GM19351 (cell line): ENCODE results near the gene P2RY8.
"Not testable (repeated sequence)": the region's sequence is repeated elsewhere in the genome, so short reads cannot be mapped to it uniquely, and the experiment has no call there.

Experiments
- ATAC-seq: cut with Tn5 transposase; IDR thresholded peaks from one replicate; pipeline ENCODE4 v1.9.1; 2021; ENCODE audit warnings: mild to moderate bottlenecking, moderate library complexity; ENCODE audit not compliant: unreplicated experiment

Gene P2RY8

GRCh38 chrX:1521459-1521956 lies 15.5 kb downstream of the P2RY8 start:
- ATAC-seq = peak; percentile 84

GRCh38 chrX:1520350-1520749 lies 16.6 kb downstream of the P2RY8 start:
- ATAC-seq = no peak

- ATAC-seq = no peak
These were observed 17.9 kb downstream of the P2RY8 start for GRCh38 chrX:1519022-1519497.

GRCh38 chrX:1518512-1518911 lies 18.5 kb downstream of the P2RY8 start:
- no peak for ATAC-seq

GRCh38 chrX:1516596-1517104 lies 20.3 kb downstream of the P2RY8 start:
- no peak for ATAC-seq

- no peak for ATAC-seq
These were observed 25.2 kb downstream of the P2RY8 start for GRCh38 chrX:1511829-1512228.

- no peak for ATAC-seq
These were observed 25.8 kb downstream of the P2RY8 start for GRCh38 chrX:1511150-1511549.

- peak; percentile 74 for ATAC-seq
These were observed 29.2 kb downstream of the P2RY8 start for GRCh38 chrX:1507511-1508463.

- ATAC-seq = no peak
These were observed 30.1 kb downstream of the P2RY8 start for GRCh38 chrX:1506916-1507315.

- ATAC-seq = no peak
These were observed 34.1 kb downstream of the P2RY8 start for GRCh38 chrX:1502853-1503252.

- ATAC-seq = peak; percentile 43
These were observed 34.7 kb downstream of the P2RY8 start for GRCh38 chrX:1502241-1502640.

GRCh38 chrX:1500701-1501624 lies 36.0 kb downstream of the P2RY8 start:
- ATAC-seq = peak; percentile 61

GRCh38 chrX:1496076-1496475 lies 40.9 kb downstream of the P2RY8 start:
- no peak for ATAC-seq

- peak; percentile 38 for ATAC-seq
These were observed 43.0 kb downstream of the P2RY8 start for GRCh38 chrX:1493877-1494510.

GRCh38 chrX:1493412-1493811 lies 43.6 kb downstream of the P2RY8 start:
- ATAC-seq = peak; percentile 6

- no peak for ATAC-seq
These were observed 44.5 kb downstream of the P2RY8 start for GRCh38 chrX:1492421-1493012.

- ATAC-seq = peak; percentile 78
These were observed 45.1 kb downstream of the P2RY8 start for GRCh38 chrX:1491851-1492349.

- not testable (repeated sequence) for ATAC-seq
These were observed 45.7 kb downstream of the P2RY8 start for GRCh38 chrX:1491248-1491647.

- ATAC-seq = not testable (repeated sequence)
These were observed 46.3 kb downstream of the P2RY8 start for GRCh38 chrX:1490723-1491122.

- not testable (repeated sequence) for ATAC-seq
These were observed 47.6 kb downstream of the P2RY8 start for GRCh38 chrX:1489354-1489753.
